IMR-90 (cell line): ENCODE measurements around the gene DZIP1. TPM values are rescaled to one million over a fixed set of nuclear protein-coding genes. Genes with fewer than 3 reads are reported as not detected.

Experiments
- ATAC-seq: fragments of 200-7000 bp; cut with Tn5 transposase; 2 replicates; pipeline ENCODE4 v1.9.1; 2020; ENCODE audit warnings: low read depth, mild to moderate bottlenecking, moderate library complexity
- BruUV-seq: library from RNA; stranded (reverse); fragments of 400-500 nt; replicated peaks from 2 replicates; lab custom pipeline; 2021; lab: Mats Ljungman, UMichigan
- CTCF ChIA-PET: fragments of 300-600 bp; formaldehyde crosslinking; extraction: SDS; loops from one replicate; lab custom pipeline; 2021; ENCODE audit warnings: antibody characterized with exemption; lab: Yijun Ruan, JAX
- POLR2A ChIA-PET: fragments of 300-600 bp; sonication (Branson Sonifier 250); formaldehyde crosslinking; loops from one replicate; lab custom pipeline; 2022; ENCODE audit warnings: antibody characterized with exemption; ENCODE audit not compliant: unreplicated experiment; lab: Charles Lee
- DNase-seq: peaks from one replicate; pipeline ENCODE4 v3.0.0; 2013
- H2AFZ ChIP-seq: replicated peaks from 2 replicates; pipeline ENCODE3; 2013; ENCODE audit warnings: low read length, mild to moderate bottlenecking; ENCODE audit not compliant: poor library complexity
- H2AK5ac ChIP-seq: 2 replicates; pipeline ENCODE4 v1.6.1; 2013; ENCODE audit warnings: low read depth, low read length, inconsistent platforms
- H2AK9ac ChIP-seq: replicated peaks from 2 replicates; pipeline ENCODE3; 2013; ENCODE audit warnings: mild to moderate bottlenecking, low read depth, low read length, moderate library complexity; ENCODE audit not compliant: poor library complexity
- H2BK120ac ChIP-seq: 2 replicates; pipeline ENCODE4 v1.6.1; 2013; ENCODE audit warnings: low read depth, low read length, inconsistent platforms
- H2BK15ac ChIP-seq: 3 replicates; pipeline ENCODE4 v1.6.1; 2013; ENCODE audit warnings: low read depth, low read length, inconsistent platforms
- H2BK20ac ChIP-seq: 2 replicates; pipeline ENCODE4 v1.6.1; 2013; ENCODE audit warnings: low read depth, mild to moderate bottlenecking, inconsistent platforms, low read length, moderate library complexity
- H2BK5ac ChIP-seq: 2 replicates; pipeline ENCODE4 v1.6.1; 2013; ENCODE audit warnings: mild to moderate bottlenecking, low read depth, low read length, inconsistent platforms; ENCODE audit not compliant: poor library complexity, severe bottlenecking
- H3K14ac ChIP-seq: replicated peaks from 2 replicates; pipeline ENCODE4 v1.6.1; 2013; ENCODE audit warnings: low read depth, low read length, inconsistent platforms
- H3K18ac ChIP-seq: 2 replicates; pipeline ENCODE4 v1.6.1; 2013; ENCODE audit warnings: low read depth, low read length, control low read depth
- H3K23ac ChIP-seq: 2 replicates; pipeline ENCODE4 v1.6.1; 2013; ENCODE audit warnings: low read depth, low read length, inconsistent platforms
- H3K27ac ChIP-seq: 2 replicates; pipeline ENCODE4 v1.5.1; 2013; ENCODE audit warnings: mild to moderate bottlenecking, control low read depth, low read length; ENCODE audit not compliant: insufficient read depth
- H3K27me3 ChIP-seq: 2 replicates; pipeline ENCODE4 v1.6.1; 2013; ENCODE audit warnings: low read length; ENCODE audit not compliant: control insufficient read depth, insufficient read depth
- H3K36me3 ChIP-seq: 2 replicates; pipeline ENCODE4 v1.6.1; 2013; ENCODE audit warnings: low read length, mixed read lengths; ENCODE audit not compliant: control insufficient read depth, insufficient read depth
- H3K4ac ChIP-seq: 2 replicates; pipeline ENCODE4 v1.6.1; 2013; ENCODE audit warnings: low read depth, low read length, inconsistent platforms
- H3K4me1 ChIP-seq: 2 replicates; pipeline ENCODE4 v1.6.1; 2013; ENCODE audit warnings: low read length, mixed read lengths; ENCODE audit not compliant: control insufficient read depth, insufficient read depth
- H3K4me2 ChIP-seq: 2 replicates; pipeline ENCODE4 v1.6.1; 2013; ENCODE audit warnings: low read depth, mild to moderate bottlenecking, control low read depth, low read length, moderate library complexity
- H3K4me3 ChIP-seq: 2 replicates; pipeline ENCODE4 v1.5.1; 2013; ENCODE audit warnings: low read depth, mild to moderate bottlenecking, control low read depth, low read length, moderate library complexity; ENCODE audit not compliant: insufficient read depth
- H3K56ac ChIP-seq: 2 replicates; pipeline ENCODE4 v1.6.1; 2013; ENCODE audit warnings: low read length, inconsistent platforms; ENCODE audit not compliant: insufficient read depth; ENCODE audit errors: extremely low read depth
- H3K79me1 ChIP-seq, 2 experiments: 2 replicates each; pipeline ENCODE4 v1.6.1; 2013; ENCODE audit warnings: low read length in 2 of 2, inconsistent platforms in 1 of 2, low read depth in 1 of 2
- H3K9ac ChIP-seq: 2 replicates; pipeline ENCODE4 v1.6.1; 2013; ENCODE audit warnings: low read depth, low read length, control low read depth
- H3K9me1 ChIP-seq: 2 replicates; pipeline ENCODE4 v1.6.1; 2013; ENCODE audit warnings: low read length, inconsistent platforms; ENCODE audit not compliant: insufficient read depth
- H3K9me3 ChIP-seq: 2 replicates; pipeline ENCODE4 v1.6.1; 2013; ENCODE audit warnings: low read length; ENCODE audit not compliant: control insufficient read depth, insufficient read depth
- H4K20me1 ChIP-seq: 2 replicates; pipeline ENCODE4 v1.6.1; 2013; ENCODE audit warnings: low read length, inconsistent platforms; ENCODE audit not compliant: insufficient read depth
- H4K5ac ChIP-seq: 2 replicates; pipeline ENCODE4 v1.6.1; 2013; ENCODE audit warnings: mild to moderate bottlenecking, low read depth, low read length, control low read depth
- H4K8ac ChIP-seq, 2 experiments: 2 replicates each; pipeline ENCODE4 v1.6.1; 2013; ENCODE audit warnings: low read depth in 2 of 2, low read length in 2 of 2, control low read depth in 1 of 2, inconsistent platforms in 1 of 2
- H4K91ac ChIP-seq: 2 replicates; pipeline ENCODE4 v1.6.1; 2013; ENCODE audit warnings: low read depth, low read length, inconsistent platforms; ENCODE audit not compliant: insufficient read depth
- CEBPB ChIP-seq: IDR thresholded peaks from 2 replicates; pipeline ENCODE4 v1.6.1; 2012; ENCODE audit warnings: low read depth, low read length, improper control_type of control experiment
- RAD21 ChIP-seq: IDR thresholded peaks from 2 replicates; pipeline ENCODE4 v1.6.1; 2012; ENCODE audit warnings: low read length, improper control_type of control experiment
- RCOR1 ChIP-seq: IDR thresholded peaks from 2 replicates; pipeline ENCODE4 v1.6.1; 2012; ENCODE audit warnings: mild to moderate bottlenecking, low read length, improper control_type of control experiment; ENCODE audit not compliant: insufficient replicate concordance
- RFX5 ChIP-seq: IDR thresholded peaks from 2 replicates; pipeline ENCODE4 v1.8.0; 2012; ENCODE audit warnings: low read depth, mild to moderate bottlenecking, low read length, moderate library complexity
- USF2 ChIP-seq: fragments of 150-350 bp; IDR thresholded peaks from 2 replicates; pipeline ENCODE4 v1.6.1; 2017; ENCODE audit warnings: mild to moderate bottlenecking, antibody characterized with exemption, low read length, low read depth
- WGBS, 2 experiments: methylation state at CpG; one replicate each; pipeline versions ENCODE4 v1.1.5 to v1.1.7; 2013; ENCODE audit warnings: missing lambda C conversion rate in 2 of 2; ENCODE audit not compliant: insufficient read length in 1 of 2; ENCODE audit errors: extremely low coverage in 2 of 2; 5-methylcytosine and 5-hydroxymethylcytosine counted together
- dilution Hi-C: fragments of 300-500 bp; cut with HindIII; formaldehyde crosslinking; loops from one replicate; pipeline ENCODE4 v1.14.3; 2018; ENCODE audit warnings: low sequenced_read_pairs; ENCODE audit not compliant: unreplicated experiment
- in situ Hi-C: fragments of 300-500 bp; cut with MboI; formaldehyde crosslinking; loops from 3 replicates; pipeline ENCODE4 v1.14.3; 2019; ENCODE audit warnings: low sequenced_read_pairs, inconsistent platforms, mixed read lengths
- intact Hi-C: fragments of 100-400 bp; cut with micrococcal nuclease; formaldehyde crosslinking; loops from 2 replicates; pipeline ENCODE4 v1.10.0; 2022
- polyA plus RNA-seq, 3 experiments: library from polyadenylated mRNA; depleted of rRNA; stranded (reverse); fragments of >200 nt; gene quantifications; 2 replicates each; pipeline ENCODE4 v1.2.3, GENCODE V29; 2012; ENCODE audit warnings: low replicate concordance in 1 of 3
- total RNA-seq: library from RNA; depleted of rRNA; stranded (reverse); fragments of >200 nt; gene quantifications from 2 replicates; pipeline ENCODE4 v1.2.3, GENCODE V29; 2012
- TF ChIP-seq, protein P1 (sequence below): fragments of 150-350 bp; IDR thresholded peaks from 2 replicates; pipeline ENCODE4 v1.6.1; 2016; ENCODE audit warnings: low read depth, mild to moderate bottlenecking, low read length, moderate library complexity, borderline replicate concordance

The DZIP1 gene
- total and polyA plus RNA-seq, 2 of the 4 experiments (the other 2 are of a cell fraction), result 12.2 to 15.9 TPM

DNA sequence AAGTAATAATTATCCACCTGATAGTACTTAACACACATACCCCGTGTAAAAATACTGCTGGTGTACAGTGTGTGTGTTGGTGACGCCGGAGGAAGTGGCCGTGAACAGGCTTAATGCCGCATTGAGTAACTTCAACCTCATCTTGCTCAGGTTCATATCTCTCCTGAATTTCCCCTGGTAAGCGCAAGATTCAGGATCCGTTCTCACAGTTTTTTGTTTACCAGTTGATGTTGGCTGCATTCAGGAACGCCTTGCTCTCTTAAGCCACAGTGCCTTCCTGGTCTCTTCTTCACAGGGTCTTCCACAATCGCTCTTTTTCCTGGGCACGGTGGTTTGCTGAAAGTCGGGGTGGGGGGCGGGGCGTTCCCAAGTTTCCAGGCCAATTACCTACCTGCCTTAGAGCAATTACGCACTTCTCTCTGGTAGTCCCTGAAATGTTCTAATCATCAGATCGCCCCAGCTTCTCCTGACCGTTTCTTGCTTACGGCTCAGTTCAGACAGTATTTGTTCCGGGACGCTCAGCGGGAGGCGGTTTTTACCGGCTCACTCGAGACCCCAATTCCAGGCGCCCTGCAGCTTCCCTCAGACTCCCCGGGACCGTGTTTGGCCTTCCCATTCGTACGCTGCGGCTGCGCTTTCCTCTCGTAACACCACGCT is 31.7 kb upstream of the DZIP1 start:
- Histone ChIP-seq H3K27me3 (no peaks in the 10 kb centered on the region), H4K8ac (peak overlapping the region; percentile 73 to 91), H3K9me1 (peaks cover 3% of the 10 kb centered on the region; the same call in 1 of the 2 replicates), H2AFZ (peak overlapping the region; percentile 98), H4K20me1 (peaks cover 9% of the 10 kb centered on the region; the same call in 1 of the 2 replicates), H3K9ac (peak overlapping the region; percentile 92), H3K79me1 (peaks cover 2 to 26% of the 10 kb centered on the region in 2 experiments; a peak in 2 of 4 replicates), H3K4me2 (peak overlapping the region; percentile 71), H3K18ac (peak overlapping the region; percentile 28; the same call in 1 of the 2 replicates), H3K4me3 (peak overlapping the region; percentile 75), H2BK120ac (peak overlapping the region; percentile 38; the same call in 1 of the 2 replicates), H3K23ac (peak overlapping the region; percentile 75), H3K36me3 (no peaks in the 10 kb centered on the region), H3K56ac (peak overlapping the region; percentile 33; the same call in 1 of the 2 replicates), H3K4me1 (peaks cover 2% of the 10 kb centered on the region; the same call in 1 of the 2 replicates), H2AK5ac (no peak overlapping the region; the same call in 1 of the 2 replicates), H2BK5ac (peak overlapping the region; percentile 64), H3K27ac (peak overlapping the region; percentile 86), H4K91ac (peak overlapping the region; percentile 71), H2BK15ac (no peak overlapping the region; the same call in 2 of the 3 replicates), H4K5ac (peak overlapping the region; percentile 38), H3K14ac (peak overlapping the region; percentile 73), H3K4ac (peak overlapping the region; percentile 79), H3K9me3 (no peaks in the 10 kb centered on the region), H2BK20ac (no peak overlapping the region), H2AK9ac (peak overlapping the region; percentile 79)
- ChIA-PET CTCF (interaction anchor here (0.7 kb wide), 1 partner anchor 24 kb away, joined by 3 read pairs; no protein-coding TSS in a partner anchor), POLR2A (interaction anchor here (1.3 kb wide), 2 partner anchors 32 to 84 kb away, joined by 4 to 6 read pairs; partner anchors contain the start of gene DZIP1)
- TF ChIP-seq USF2 (no peak), CEBPB (peak; percentile 49; the same call in 1 of the 2 replicates), RCOR1 (no peak), RAD21 (no peak), RFX5 (0 out of 2 replicates have a peak, but pooled peaks have one; percentile 7)
- TF ChIP-seq, protein P1, sequence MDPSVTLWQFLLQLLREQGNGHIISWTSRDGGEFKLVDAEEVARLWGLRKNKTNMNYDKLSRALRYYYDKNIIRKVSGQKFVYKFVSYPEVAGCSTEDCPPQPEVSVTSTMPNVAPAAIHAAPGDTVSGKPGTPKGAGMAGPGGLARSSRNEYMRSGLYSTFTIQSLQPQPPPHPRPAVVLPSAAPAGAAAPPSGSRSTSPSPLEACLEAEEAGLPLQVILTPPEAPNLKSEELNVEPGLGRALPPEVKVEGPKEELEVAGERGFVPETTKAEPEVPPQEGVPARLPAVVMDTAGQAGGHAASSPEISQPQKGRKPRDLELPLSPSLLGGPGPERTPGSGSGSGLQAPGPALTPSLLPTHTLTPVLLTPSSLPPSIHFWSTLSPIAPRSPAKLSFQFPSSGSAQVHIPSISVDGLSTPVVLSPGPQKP, result no peak
- DNase-seq (peak; percentile 39), ATAC-seq (peak; percentile 9)
- 0% methylated on average over 8 of the region's 32 CpGs; no CpG with 5 or more reads in 1 of the 2 experiments for WGBS, 2 experiments
- intact Hi-C loops (loop anchor here (1.0 to 10.0 kb wide), 3 partner anchors 33 to 158 kb away; no protein-coding TSS in a partner anchor), dilution Hi-C loops (no loop called here), in situ Hi-C loops (no loop called here)
- no TSS peak for BruUV-seq
